IPS-15b (cell line): ENCODE measurements around the gene CCDC188.

Experiments
- H3K27me3 ChIP-seq: one replicate; pipeline ENCODE4 v1.6.1; 2013; ENCODE audit warnings: low read length; ENCODE audit not compliant: control insufficient read depth, insufficient read depth
- H3K36me3 ChIP-seq: one replicate; pipeline ENCODE4 v1.6.1; 2013; ENCODE audit warnings: low read length; ENCODE audit not compliant: control insufficient read depth, insufficient read depth
- H3K4me1 ChIP-seq: one replicate; pipeline ENCODE4 v1.6.1; 2013; ENCODE audit warnings: mild to moderate bottlenecking, low read length; ENCODE audit not compliant: control insufficient read depth, insufficient read depth
- H3K4me3 ChIP-seq: one replicate; pipeline ENCODE4 v1.5.1; 2013; ENCODE audit warnings: low read depth, low read length
- H3K9ac ChIP-seq: one replicate; pipeline ENCODE4 v1.6.1; 2013; ENCODE audit warnings: low read depth, mild to moderate bottlenecking, low read length
- H3K9me3 ChIP-seq: one replicate; pipeline ENCODE4 v1.6.1; 2013; ENCODE audit warnings: mild to moderate bottlenecking, low read length; ENCODE audit not compliant: control insufficient read depth, insufficient read depth

The CCDC188 gene

DNA sequence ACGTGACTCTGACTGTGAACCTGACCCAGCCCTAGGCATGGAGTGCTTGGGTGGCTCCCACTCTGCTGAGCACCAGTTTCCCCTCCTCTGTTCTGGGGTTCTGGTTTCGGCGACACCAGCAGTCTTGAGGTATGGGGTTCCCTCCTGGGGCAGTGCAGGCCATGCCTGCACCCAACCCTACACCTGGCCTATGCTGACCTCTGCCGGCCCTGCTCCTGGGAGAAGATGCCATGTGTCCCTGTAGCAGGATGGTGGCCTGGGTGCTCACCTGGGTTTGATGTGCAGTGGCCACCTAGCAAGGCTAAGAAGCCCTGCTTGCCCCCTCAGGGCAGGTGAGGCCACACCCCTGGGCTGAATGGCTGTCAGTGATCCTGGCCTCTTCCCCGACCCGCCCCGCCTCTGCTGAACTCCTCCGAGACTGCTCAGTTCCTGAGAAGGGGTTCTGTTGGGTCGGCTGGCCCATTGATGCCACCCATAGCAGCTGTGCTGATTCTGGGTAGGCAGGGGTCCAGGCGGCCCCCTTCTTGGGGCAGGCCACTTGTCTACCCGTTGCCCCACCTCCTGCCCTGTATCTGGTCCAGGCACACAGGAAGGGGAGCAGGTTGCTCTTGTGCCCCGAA is 16.8 kb downstream of the CCDC188 start:
- no peaks in the 10 kb centered on the region for H3K9me3 ChIP-seq
- no peaks in the 10 kb centered on the region for H3K4me1 ChIP-seq
- H3K27me3 ChIP-seq: no peaks in the 10 kb centered on the region
- H3K9ac ChIP-seq: no peak overlapping the region
- H3K36me3 ChIP-seq: peaks cover 2% of the 10 kb centered on the region
- H3K4me3 ChIP-seq: no peak overlapping the region

- peak overlapping the region; percentile 47 for H3K9ac ChIP-seq
- peak overlapping the region; percentile 62 for H3K4me3 ChIP-seq
- no peaks in the 10 kb centered on the region for H3K4me1 ChIP-seq
Observed at GRCh38 chr22:20132686-20133246, 18.1 kb downstream of the CCDC188 start.

DNA sequence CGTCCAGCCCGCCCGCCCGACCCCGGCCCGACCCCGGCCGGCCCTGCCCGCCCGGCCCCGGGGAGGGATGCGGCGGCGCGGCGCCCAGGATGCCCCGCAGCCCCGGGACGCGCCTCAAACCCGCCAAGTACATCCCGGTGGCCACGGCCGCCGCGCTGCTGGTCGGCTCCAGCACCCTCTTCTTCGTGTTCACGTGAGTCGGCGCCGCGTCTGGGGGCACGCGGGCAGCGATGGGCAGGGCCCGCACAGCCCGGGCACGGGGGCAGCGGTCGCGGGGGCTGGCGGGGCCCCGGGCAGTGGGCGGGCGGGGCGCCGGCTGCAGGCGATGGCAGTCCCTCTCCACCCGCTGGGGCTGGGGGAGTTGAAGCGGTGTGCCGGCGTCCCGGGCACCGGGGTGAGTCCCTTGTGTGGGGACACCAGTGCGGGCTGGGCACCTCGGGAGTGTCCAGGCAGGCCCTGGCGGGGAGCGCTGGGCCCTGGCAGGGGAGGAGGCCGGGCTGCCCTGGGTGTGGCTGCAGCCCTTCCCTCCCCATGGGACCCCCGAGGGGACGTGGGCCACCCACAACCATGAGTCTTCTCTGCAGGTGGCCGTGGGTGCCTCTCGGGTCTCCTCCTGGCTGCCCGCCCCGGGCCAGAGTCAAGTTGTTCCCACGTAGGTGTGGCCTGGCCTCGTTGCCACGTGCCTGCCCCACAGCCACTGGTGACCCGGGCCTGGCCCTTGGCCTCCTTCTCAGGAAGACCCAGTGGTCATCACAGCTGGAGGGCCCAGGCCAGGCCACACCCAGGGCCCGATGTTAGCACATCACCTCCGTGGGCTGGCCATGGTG is 18.8 kb downstream of the CCDC188 start:
- peak overlapping the region; percentile 47 for H3K9ac ChIP-seq
- no peaks in the 10 kb centered on the region for H3K9me3 ChIP-seq
- peak overlapping the region; percentile 62 for H3K4me3 ChIP-seq
- no peaks in the 10 kb centered on the region for H3K4me1 ChIP-seq
- H3K27me3 ChIP-seq: no peaks in the 10 kb centered on the region
- H3K36me3 ChIP-seq: peaks cover 6% of the 10 kb centered on the region

More at GRCh38 chr22:20132686-20133246, 18.1 kb downstream of the CCDC188 start:
- H3K36me3 ChIP-seq: peaks cover 3% of the 10 kb centered on the region
- H3K27me3 ChIP-seq: no peaks in the 10 kb centered on the region
- H3K9me3 ChIP-seq: no peaks in the 10 kb centered on the region

DNA sequence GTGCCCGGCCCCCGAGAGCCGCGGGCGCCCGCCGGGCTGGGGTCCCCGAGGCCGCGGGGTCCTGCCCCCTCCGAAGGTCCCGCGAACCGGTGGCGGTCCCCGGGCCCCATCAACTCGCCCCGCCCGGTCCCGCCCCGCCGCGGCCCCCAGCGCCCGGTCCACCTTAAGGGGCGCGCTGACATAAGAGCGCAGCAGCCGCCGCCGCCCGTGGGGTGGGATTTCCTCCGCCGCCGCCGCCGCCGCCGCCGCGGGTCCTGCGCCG is 19.3 kb downstream of the CCDC188 start, which contains the start of gene ZDHHC8:
ZDHHC8 (plus strand) TSS at position 208 of the 262 bp plus-strand sequence. CDS start 144 bp downstream, outside the sequence.
- Histone ChIP-seq H3K4me1 (no peaks in the 10 kb centered on the region), H3K36me3 (peaks cover 9% of the 10 kb centered on the region), H3K9ac (peak within 1 kb of the TSS; percentile 65), H3K27me3 (no peaks in the 10 kb centered on the region), H3K9me3 (no peaks in the 10 kb centered on the region), H3K4me3 (peak within 1 kb of the TSS; percentile 64)

DNA sequence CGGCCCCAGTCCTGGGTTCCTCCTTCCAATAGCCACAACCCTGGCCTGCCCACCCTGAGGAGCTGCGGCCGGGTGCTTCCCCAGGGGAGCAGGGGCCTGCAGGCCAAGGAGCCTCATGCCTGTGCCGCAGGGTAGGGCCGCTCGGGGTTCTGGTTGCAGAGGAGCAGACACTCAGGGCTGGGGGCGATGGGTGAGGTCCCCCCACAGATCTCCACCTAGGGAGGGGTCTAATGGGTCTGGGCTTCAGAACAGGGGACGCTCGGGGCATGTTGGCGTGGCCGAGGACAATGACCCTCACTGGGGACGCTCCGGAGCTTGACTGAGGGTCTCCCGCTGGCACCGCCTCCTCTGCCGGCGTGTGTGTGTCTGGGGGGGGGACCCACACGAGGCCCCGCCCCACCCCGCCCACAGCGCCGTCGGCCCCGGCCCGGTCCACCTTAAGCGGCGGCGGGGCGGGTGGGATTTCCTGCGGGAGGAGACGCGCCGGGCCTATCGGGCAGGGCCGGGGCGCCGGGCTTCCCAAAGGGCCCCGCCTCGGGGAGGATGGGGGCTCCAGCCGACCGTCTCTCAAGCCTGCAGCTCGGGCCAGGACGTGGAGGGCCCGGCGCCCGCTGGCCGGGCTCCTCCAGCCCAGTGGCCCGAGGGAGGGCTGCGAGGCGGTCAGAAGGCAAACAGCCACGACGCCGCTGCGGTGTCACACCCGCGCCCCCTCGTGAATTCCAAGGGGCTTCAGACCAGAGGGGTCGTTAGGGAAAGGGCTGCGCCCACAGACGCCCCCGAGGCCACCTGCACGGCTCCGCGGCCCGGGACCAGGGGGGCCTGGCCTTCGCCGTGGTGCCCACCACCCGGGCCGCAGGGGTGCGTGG is 19.9 kb downstream of the CCDC188 start:
- H3K4me1 ChIP-seq: no peaks in the 10 kb centered on the region

GRCh38 chr22:20130319-20130718 is 20.5 kb downstream of the CCDC188 start:
- Histone ChIP-seq H3K9ac (peak overlapping the region; percentile 65), H3K4me3 (peak overlapping the region; percentile 43), H3K4me1 (no peaks in the 10 kb centered on the region), H3K27me3 (no peaks in the 10 kb centered on the region), H3K36me3 (peaks cover 22% of the 10 kb centered on the region), H3K9me3 (no peaks in the 10 kb centered on the region)

More for the DNA sequence above, 19.9 kb downstream of the CCDC188 start:
- Histone ChIP-seq H3K4me3 (peak overlapping the region; percentile 64), H3K9ac (peak overlapping the region; percentile 65), H3K36me3 (peaks cover 15% of the 10 kb centered on the region), H3K9me3 (no peaks in the 10 kb centered on the region), H3K27me3 (no peaks in the 10 kb centered on the region)

DNA sequence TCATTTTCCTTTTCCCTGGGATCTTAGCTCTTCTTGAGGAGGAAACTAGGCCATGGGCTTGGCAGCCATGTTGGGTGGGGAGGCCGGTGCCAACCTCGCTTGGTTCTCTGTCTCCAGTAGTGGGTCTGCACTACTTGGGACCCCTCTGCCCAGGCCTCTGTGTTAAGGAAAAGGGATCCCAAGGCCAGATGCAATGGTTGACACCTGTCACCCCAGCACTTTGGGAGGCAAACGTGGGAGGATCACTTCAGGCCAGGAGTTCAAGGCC is 21.2 kb downstream of the CCDC188 start:
- H3K4me3 ChIP-seq: no peak overlapping the region
- H3K9ac ChIP-seq: no peak overlapping the region
- H3K9me3 ChIP-seq: no peaks in the 10 kb centered on the region
- H3K27me3 ChIP-seq: no peaks in the 10 kb centered on the region
- H3K4me1 ChIP-seq: no peaks in the 10 kb centered on the region
- peaks cover 28% of the 10 kb centered on the region for H3K36me3 ChIP-seq

- no peak overlapping the region for H3K4me3 ChIP-seq
- no peaks in the 10 kb centered on the region for H3K4me1 ChIP-seq
- H3K27me3 ChIP-seq: no peaks in the 10 kb centered on the region
- H3K9me3 ChIP-seq: no peaks in the 10 kb centered on the region
- no peak overlapping the region for H3K9ac ChIP-seq
- H3K36me3 ChIP-seq: peaks cover 33% of the 10 kb centered on the region
Observed at GRCh38 chr22:20128902-20129746, 21.7 kb downstream of the CCDC188 start.

GRCh38 chr22:20128619-20128901 is 22.3 kb downstream of the CCDC188 start:
- no peaks in the 10 kb centered on the region for H3K9me3 ChIP-seq
- no peaks in the 10 kb centered on the region for H3K27me3 ChIP-seq
- H3K4me1 ChIP-seq: no peaks in the 10 kb centered on the region
- no peak overlapping the region for H3K4me3 ChIP-seq
- peaks cover 39% of the 10 kb centered on the region for H3K36me3 ChIP-seq
- no peak overlapping the region for H3K9ac ChIP-seq

- Histone ChIP-seq H3K9ac (peak overlapping the region; percentile 29), H3K4me1 (no peaks in the 10 kb centered on the region), H3K4me3 (no peak overlapping the region), H3K9me3 (no peaks in the 10 kb centered on the region), H3K36me3 (peaks cover 42% of the 10 kb centered on the region), H3K27me3 (no peaks in the 10 kb centered on the region)
Observed at GRCh38 chr22:20127869-20128618, 22.8 kb downstream of the CCDC188 start.
